ENCODE measurements around the gene ECHS1.
"Not testable (repeated sequence)": the region's sequence is repeated elsewhere in the genome, so short reads cannot be mapped to it uniquely, and the experiment has no call there.

ECHS1 gene

GRCh38 chr10:133377025-133377817, 4.1 kb upstream of the ECHS1 start:
- DNase-seq = no peak

GRCh38 chr10:133376183-133376582, 3.0 kb upstream of the ECHS1 start:
- not testable (repeated sequence) for DNase-seq

- DNase-seq = no peak
These were observed 2.4 kb upstream of the ECHS1 start for GRCh38 chr10:133375357-133376115.

- DNase-seq = no peak
These were observed 647 bp downstream of the ECHS1 start for GRCh38 chr10:133372507-133372906.

GRCh38 chr10:133370030-133370786, 2.9 kb downstream of the ECHS1 start:
- no peak for DNase-seq

- DNase-seq = no peak
These were observed 5.0 kb downstream of the ECHS1 start for GRCh38 chr10:133368153-133368552.

- DNase-seq = not testable (repeated sequence)
These were observed 5.7 kb downstream of the ECHS1 start for GRCh38 chr10:133367461-133367860.

GRCh38 chr10:133366751-133367150, 6.4 kb downstream of the ECHS1 start:
- DNase-seq = no peak

GRCh38 chr10:133366130-133366478, 7.0 kb downstream of the ECHS1 start:
- DNase-seq = no peak

GRCh38 chr10:133365461-133366129, 7.6 kb downstream of the ECHS1 start:
- no peak for DNase-seq

GRCh38 chr10:133364645-133365431, 8.3 kb downstream of the ECHS1 start:
- DNase-seq = no peak

GRCh38 chr10:133362846-133363245, 10.3 kb downstream of the ECHS1 start:
- DNase-seq = no peak

- no peak for DNase-seq
These were observed 11.2 kb downstream of the ECHS1 start for GRCh38 chr10:133361773-133362441.

GRCh38 chr10:133361227-133361626, 11.9 kb downstream of the ECHS1 start:
- DNase-seq = no peak

- no peak for DNase-seq
These were observed 13.1 kb downstream of the ECHS1 start for GRCh38 chr10:133359972-133360610.

GRCh38 chr10:133359554-133359971, 13.6 kb downstream of the ECHS1 start:
- no peak for DNase-seq

- no peak for DNase-seq
These were observed 14.2 kb downstream of the ECHS1 start for GRCh38 chr10:133358925-133359310.

- DNase-seq = no peak
These were observed 14.8 kb downstream of the ECHS1 start for GRCh38 chr10:133358162-133358924.

GRCh38 chr10:133357285-133358161, 15.6 kb downstream of the ECHS1 start, which contains the start of gene FUOM:
FUOM (minus strand) TSS chr10:133358019; CDS start chr10:133358007, 12 bp downstream.
- no peak for DNase-seq

Data from NCI-H2081 treated with DMSO at 0.1 percent for 48 hours (cell line).